Tibial artery (tissue), 4 donors: Measurements from ENCODE around the gene MLYCD.

ENCODE experiments used
- DNase-seq, 2 donors: peaks; one replicate each; pipeline ENCODE4 v3.0.0-alpha.2; 2019
- H3K27ac ChIP-seq, 2 donors: fragments of 200-600 bp; sonication (generic) in 1 of 2; 1 replicate in 1 of 2; 2 replicates in 1 of 2; pipeline ENCODE4 v1.5.1; 2018 to 2019; ENCODE audit warnings: mild to moderate bottlenecking in 1 of 2
- H3K27me3 ChIP-seq, 2 donors: fragments of 200-600 bp; sonication (generic) in 1 of 2; one replicate each; pipeline versions ENCODE4 v1.5.1 to v1.6.0; 2016 to 2019
- H3K36me3 ChIP-seq, 3 donors: fragments of 200-600 bp; sonication (generic) in 2 of 3; one replicate each; pipeline ENCODE4 v1.5.1; 2016 to 2019; ENCODE audit warnings: mild to moderate bottlenecking in 2 of 3
- H3K4me1 ChIP-seq, 4 donors: fragments of 200-600 bp; sonication (generic) in 2 of 4; 1 replicate in 3 of 4; 2 replicates in 1 of 4; pipeline ENCODE4 v1.5.1; 2016 to 2019
- H3K4me3 ChIP-seq, 2 donors: fragments of 200-600 bp; sonication (generic) in 1 of 2; 1 replicate in 1 of 2; 2 replicates in 1 of 2; pipeline ENCODE4 v1.5.1; 2018 to 2019; ENCODE audit warnings: mild to moderate bottlenecking in 2 of 2
- H3K9me3 ChIP-seq, 3 donors: fragments of 200-600 bp; sonication (generic) in 1 of 3; one replicate each; pipeline ENCODE4 v1.5.1; 2016 to 2019
- intact Hi-C: fragments of 100-400 bp; cut with DNase I; formaldehyde crosslinking; loops from one replicate; pipeline ENCODE4 v1.15.0; 2023; ENCODE audit warnings: low total_unique reads
- TF ChIP-seq, protein P1 (sequence below), 2 experiments: fragments of 200-600 bp in 1 of 2; fragments of 450-650 bp in 1 of 2; IDR thresholded peaks; one replicate each; pipeline ENCODE4 v1.5.1; 2017 to 2019; ENCODE audit warnings: antibody characterized with exemption in 2 of 2, mild to moderate bottlenecking in 1 of 2, moderate library complexity in 1 of 2

The MLYCD gene

DNA sequence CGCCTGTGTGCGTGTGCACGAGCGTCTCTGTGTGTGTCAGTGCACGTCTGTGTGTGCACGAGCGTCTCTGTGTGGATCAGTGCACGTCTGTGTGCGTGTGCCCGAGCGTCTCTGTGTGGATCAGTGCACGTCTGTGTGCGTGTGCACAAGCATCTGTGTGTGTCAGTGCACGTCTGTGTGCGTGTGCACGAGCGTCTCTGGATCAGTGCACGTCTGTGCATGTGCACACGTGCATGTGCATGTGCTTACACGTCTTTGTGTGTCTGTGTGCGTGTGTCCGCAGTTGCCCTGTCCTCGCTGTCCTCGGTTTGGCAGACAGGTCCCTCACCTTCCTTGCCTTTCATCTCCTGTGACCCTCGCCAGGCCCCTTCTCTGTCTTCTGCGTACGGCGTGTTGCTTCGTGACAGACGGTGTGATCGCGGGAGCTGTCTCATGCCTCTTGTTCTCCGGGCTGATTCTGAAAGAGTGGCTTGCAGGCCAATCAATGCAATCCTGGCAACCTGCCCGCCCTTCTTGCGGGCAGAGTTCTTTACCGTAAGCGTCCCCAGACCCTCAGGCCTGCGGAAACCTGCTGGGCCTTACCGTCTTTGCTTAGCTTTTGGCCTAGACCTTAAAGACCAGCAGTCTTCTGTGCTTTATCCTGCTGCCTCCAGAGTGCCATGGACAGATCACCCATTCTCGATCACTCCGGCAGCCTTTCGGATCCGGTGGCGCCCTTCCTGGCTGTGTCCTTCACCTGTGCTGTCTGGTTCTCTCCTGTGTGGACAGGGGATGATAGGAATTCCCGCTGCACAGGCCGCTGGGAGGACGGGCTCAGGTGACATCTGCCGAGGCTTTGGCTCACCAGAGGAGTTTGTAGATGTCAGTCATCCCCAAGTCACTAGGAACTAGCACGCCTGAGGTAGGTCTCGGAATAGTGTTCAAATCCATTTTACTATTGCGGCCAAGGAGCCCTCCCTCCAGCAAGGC is 18.5 kb downstream of the MLYCD start:
- Histone ChIP-seq H3K36me3 (peaks cover 68 to 98% (median 81%) of the 10 kb centered on the region in 3 donors), H3K27me3 (no peaks in the 10 kb centered on the region), H3K9me3 (no peaks in the 10 kb centered on the region), H3K4me1 (no peaks in the 10 kb centered on the region), H3K27ac (no peak overlapping the region), H3K4me3 (no peak overlapping the region)
- TF ChIP-seq, protein P1, sequence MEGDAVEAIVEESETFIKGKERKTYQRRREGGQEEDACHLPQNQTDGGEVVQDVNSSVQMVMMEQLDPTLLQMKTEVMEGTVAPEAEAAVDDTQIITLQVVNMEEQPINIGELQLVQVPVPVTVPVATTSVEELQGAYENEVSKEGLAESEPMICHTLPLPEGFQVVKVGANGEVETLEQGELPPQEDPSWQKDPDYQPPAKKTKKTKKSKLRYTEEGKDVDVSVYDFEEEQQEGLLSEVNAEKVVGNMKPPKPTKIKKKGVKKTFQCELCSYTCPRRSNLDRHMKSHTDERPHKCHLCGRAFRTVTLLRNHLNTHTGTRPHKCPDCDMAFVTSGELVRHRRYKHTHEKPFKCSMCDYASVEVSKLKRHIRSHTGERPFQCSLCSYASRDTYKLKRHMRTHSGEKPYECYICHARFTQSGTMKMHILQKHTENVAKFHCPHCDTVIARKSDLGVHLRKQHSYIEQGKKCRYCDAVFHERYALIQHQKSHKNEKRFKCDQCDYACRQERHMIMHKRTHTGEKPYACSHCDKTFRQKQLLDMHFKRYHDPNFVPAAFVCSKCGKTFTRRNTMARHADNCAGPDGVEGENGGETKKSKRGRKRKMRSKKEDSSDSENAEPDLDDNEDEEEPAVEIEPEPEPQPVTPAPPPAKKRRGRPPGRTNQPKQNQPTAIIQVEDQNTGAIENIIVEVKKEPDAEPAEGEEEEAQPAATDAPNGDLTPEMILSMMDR (IDR thresholded peaks at IDR 0.05): no peak
- no peak for DNase-seq
- intact Hi-C loops: no loop called here

DNA sequence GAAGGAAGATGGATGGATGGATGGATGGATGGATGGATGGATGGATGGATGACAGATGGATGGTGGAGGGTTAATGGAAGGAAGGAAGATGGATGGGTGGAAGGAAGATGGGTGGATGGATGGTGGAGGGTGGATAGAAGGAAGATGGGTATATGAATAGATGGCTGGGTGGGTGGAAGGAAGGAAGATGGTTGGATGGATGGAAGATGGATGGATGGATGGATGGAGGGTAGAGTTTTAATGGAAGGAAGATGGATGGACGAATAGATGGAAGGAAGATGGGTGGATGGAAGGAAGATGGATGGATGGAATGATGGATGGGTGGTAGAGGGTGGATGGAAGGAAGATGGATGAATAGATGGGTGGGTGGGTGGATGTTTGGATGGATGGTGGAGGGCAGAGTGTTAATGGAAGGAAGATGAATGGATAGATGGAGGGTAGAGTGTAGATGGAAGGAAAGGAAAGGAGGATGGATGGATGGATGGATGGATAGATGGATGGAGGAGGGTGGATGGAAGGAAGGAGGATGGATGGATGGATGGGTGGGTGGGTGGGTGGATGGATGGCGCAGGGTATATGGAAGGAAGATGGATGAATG is 22.1 kb downstream of the MLYCD start:
- H3K27me3 ChIP-seq: no peaks in the 10 kb centered on the region

DNA sequence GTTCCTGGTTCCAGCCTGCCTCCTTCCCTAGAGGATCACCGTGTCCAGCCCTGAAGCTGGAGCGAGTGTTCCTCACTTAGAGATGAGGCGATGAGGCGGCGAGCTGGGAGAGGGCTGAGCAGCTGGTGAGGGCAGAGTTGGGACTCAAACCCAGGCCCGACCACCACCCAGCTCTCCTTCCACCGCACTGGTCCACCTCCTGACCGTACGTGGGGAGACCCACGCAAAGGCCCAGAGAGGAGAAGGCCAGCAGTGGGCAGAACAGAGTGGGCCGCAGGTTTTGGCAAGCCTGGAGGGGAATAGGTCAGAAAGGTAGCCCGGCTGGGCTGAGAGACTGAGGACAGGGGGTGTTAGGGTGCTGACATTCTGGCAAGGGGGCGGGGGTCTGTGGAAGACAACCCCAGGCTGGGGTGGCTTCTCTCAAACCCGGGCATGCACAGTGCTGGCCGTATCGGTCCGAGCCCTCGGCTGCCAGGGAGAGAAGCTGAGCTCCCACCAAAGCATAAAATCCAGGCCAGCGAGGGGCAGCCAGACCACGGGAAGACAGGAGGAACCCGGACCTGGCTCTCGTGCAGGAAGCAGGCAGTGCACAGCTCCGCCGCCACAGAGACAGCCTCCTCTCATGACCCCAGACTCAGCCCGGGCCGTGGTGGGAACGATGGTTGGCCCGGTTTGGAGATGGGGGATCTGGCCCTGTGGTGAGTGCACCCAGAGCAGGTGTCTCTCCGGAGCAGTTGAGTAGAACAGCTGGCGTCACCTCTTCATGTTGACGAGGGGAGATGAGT is 24.9 kb downstream of the MLYCD start:
- H3K4me3 ChIP-seq: no peak overlapping the region
- H3K4me1 ChIP-seq: peaks cover 0 to 11% (median 9%) of the 10 kb centered on the region in 4 donors
- no peak overlapping the region for H3K27ac ChIP-seq
- H3K27me3 ChIP-seq: no peaks in the 10 kb centered on the region
- peaks cover 22 to 73% (median 29%) of the 10 kb centered on the region in 3 donors for H3K36me3 ChIP-seq
- intact Hi-C loops: no loop called here
- no peaks in the 10 kb centered on the region for H3K9me3 ChIP-seq
- no peak for DNase-seq
- TF ChIP-seq, protein P1 (IDR thresholded peaks at IDR 0.05): no peak

More for the DNA sequence above, 22.1 kb downstream of the MLYCD start:
- Histone ChIP-seq H3K27ac (no peak overlapping the region), H3K4me3 (no peak overlapping the region), H3K9me3 (no peaks in the 10 kb centered on the region), H3K36me3 (peaks cover 37 to 94% (median 51%) of the 10 kb centered on the region in 3 donors), H3K4me1 (peaks cover 0 to under 1% (median 0%) of the 10 kb centered on the region in 4 donors)
- intact Hi-C loops: no loop called here
- DNase-seq: no peak
- TF ChIP-seq, protein P1 (IDR thresholded peaks at IDR 0.05): no peak

DNA sequence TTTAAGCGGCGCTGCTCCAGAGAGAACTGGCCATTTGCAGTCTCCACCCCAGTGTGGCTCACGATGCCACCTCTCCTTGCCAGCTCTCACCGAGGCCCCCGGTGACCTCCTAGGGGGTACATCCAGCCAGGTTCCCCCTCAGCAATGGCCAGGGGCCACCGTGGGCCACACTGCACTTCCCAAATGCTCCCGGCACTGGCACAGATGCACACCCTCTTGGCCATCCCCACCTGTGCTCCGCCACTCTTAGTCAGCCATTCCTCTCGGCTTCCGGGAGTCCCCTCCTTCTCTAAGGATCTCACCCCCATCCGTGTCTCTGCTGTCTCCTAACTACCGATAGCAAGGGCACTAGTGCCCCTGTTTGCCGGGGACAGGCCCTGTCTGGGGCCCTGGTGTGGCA is 25.8 kb downstream of the MLYCD start:
- H3K36me3 ChIP-seq: peaks cover 15 to 64% (median 19%) of the 10 kb centered on the region in 3 donors
- H3K9me3 ChIP-seq: no peaks in the 10 kb centered on the region
- H3K27ac ChIP-seq: no peak overlapping the region
- TF ChIP-seq, protein P1 (IDR thresholded peaks at IDR 0.05): no peak
- no peak for DNase-seq
- intact Hi-C loops: no loop called here
- no peak overlapping the region for H3K4me3 ChIP-seq
- H3K27me3 ChIP-seq: no peaks in the 10 kb centered on the region
- peaks cover 0 to 11% (median 9%) of the 10 kb centered on the region in 4 donors for H3K4me1 ChIP-seq

DNA sequence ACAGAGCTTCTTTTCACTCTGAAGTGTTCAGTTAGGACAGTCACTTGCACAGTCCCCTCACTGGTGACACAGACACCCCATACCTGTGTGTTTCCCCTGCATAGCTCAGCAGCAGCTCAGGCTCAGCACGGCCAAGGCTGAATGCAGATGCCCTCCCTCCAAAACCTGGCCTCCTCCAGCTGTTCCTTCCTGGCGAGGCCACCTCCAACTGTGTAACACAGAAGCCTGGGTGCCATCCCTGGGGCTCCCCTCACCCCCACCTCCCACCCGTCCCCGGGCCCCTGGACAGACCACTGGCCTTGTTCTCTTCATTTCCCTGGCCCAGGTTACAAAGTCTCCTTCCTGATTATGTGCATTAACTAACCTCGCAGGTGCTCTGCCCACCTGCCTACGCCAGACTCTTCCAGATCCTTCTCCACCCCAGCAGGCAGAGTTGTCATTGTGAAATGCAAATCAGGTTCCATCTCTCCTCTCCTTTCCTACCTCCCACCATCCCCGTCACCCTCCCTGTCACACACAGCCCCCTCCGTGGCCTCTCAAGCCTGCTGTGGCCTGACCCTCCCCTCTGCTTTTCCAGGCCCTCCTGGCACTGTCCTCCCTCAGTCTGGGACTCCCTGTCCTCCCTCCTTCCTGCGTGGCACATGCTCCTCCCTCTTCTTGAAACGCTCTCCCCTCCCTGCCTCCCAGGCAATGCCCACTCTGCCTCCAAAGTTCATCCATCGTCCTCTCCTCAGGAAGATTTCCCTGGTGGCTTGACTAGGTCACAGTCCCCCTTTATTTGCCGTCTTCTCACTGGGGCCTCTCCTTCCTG is 26.4 kb downstream of the MLYCD start:
- Histone ChIP-seq H3K9me3 (no peaks in the 10 kb centered on the region), H3K27me3 (no peaks in the 10 kb centered on the region), H3K27ac (no peak overlapping the region), H3K4me1 (peaks cover 0 to 11% (median 9%) of the 10 kb centered on the region in 4 donors), H3K36me3 (peaks cover 9 to 62% (median 13%) of the 10 kb centered on the region in 3 donors), H3K4me3 (no peak overlapping the region)
- TF ChIP-seq, protein P1 (IDR thresholded peaks at IDR 0.05): no peak
- no peak for DNase-seq
- intact Hi-C loops: no loop called here
